GM23338 (cell line): Measurements from ENCODE around the gene SCIN. TPM values are rescaled to one million over a fixed set of nuclear protein-coding genes. Genes with fewer than 3 reads are reported as not detected.

Source experiments
- ATAC-seq: fragments of 200-7000 bp; cut with Tn5 transposase; 3 replicates; pipeline ENCODE4 v1.9.1; 2020
- DNase-seq: peaks from one replicate; pipeline ENCODE4 v3.0.0-alpha.2; 2015; ENCODE audit warnings: low spot score
- H2AFZ ChIP-seq: fragments of 200-600 bp; sonication (generic); 2 replicates; pipeline ENCODE4 v1.8.0; 2016; ENCODE audit warnings: antibody characterized with exemption, mild to moderate bottlenecking, moderate library complexity
- H3F3A ChIP-seq: fragments of 200-600 bp; sonication (generic); replicated peaks from 2 replicates; pipeline ENCODE4 v1.8.0; 2017; ENCODE audit warnings: antibody characterized with exemption, mixed run types, low read depth
- H3K27ac ChIP-seq: fragments of 200-600 bp; sonication (generic); 2 replicates; pipeline ENCODE4 v1.6.1; 2016; ENCODE audit warnings: low read depth
- H3K27me3 ChIP-seq: fragments of 200-600 bp; sonication (generic); 2 replicates; pipeline ENCODE4 v1.8.0; 2016; ENCODE audit warnings: mild to moderate bottlenecking, mixed run types, moderate library complexity; ENCODE audit not compliant: insufficient read depth
- H3K36me3 ChIP-seq: fragments of 200-600 bp; sonication (generic); 2 replicates; pipeline ENCODE4 v1.8.0; 2016; ENCODE audit warnings: mild to moderate bottlenecking; ENCODE audit not compliant: insufficient read depth
- H3K4me1 ChIP-seq: fragments of 200-600 bp; sonication (generic); 2 replicates; pipeline ENCODE4 v1.8.0; 2016; ENCODE audit warnings: mild to moderate bottlenecking, moderate library complexity; ENCODE audit not compliant: insufficient read depth
- H3K4me2 ChIP-seq: fragments of 200-600 bp; sonication (generic); 2 replicates; pipeline ENCODE4 v1.7.1; 2017; ENCODE audit warnings: mixed run types
- H3K4me3 ChIP-seq: fragments of 200-600 bp; sonication (generic); 2 replicates; pipeline ENCODE4 v1.6.1; 2016; ENCODE audit warnings: mixed run types
- H3K79me2 ChIP-seq: fragments of 200-600 bp; sonication (generic); replicated peaks from 2 replicates; pipeline ENCODE4 v1.8.0; 2017; ENCODE audit warnings: mild to moderate bottlenecking; ENCODE audit not compliant: insufficient read depth
- H3K9me2 ChIP-seq: fragments of 200-600 bp; sonication (generic); 2 replicates; pipeline ENCODE4 v1.8.0; 2017; ENCODE audit not compliant: insufficient read depth
- H4K20me1 ChIP-seq: fragments of 200-600 bp; sonication (generic); replicated peaks from 2 replicates; pipeline ENCODE4 v1.8.0; 2017; ENCODE audit warnings: mild to moderate bottlenecking; ENCODE audit not compliant: insufficient read depth
- H3K27ac Mint-ChIP-seq: 2 replicates; pipeline ENCODE4 v1.8.0; 2020; ENCODE audit warnings: inconsistent platforms, mild to moderate bottlenecking, moderate library complexity, mixed read lengths
- H3K27me3 Mint-ChIP-seq: 3 replicates; pipeline ENCODE4 v1.8.0; 2022; ENCODE audit warnings: low read depth, mild to moderate bottlenecking, moderate library complexity, mixed read lengths, inconsistent platforms; ENCODE audit not compliant: insufficient read depth, poor library complexity
- H3K36me3 Mint-ChIP-seq: 3 replicates; pipeline ENCODE4 v1.8.0; 2021; ENCODE audit warnings: low read depth, mild to moderate bottlenecking, inconsistent platforms, moderate library complexity, mixed read lengths
- H3K4me1 Mint-ChIP-seq: 3 replicates; pipeline ENCODE4 v1.8.0; 2020; ENCODE audit warnings: mild to moderate bottlenecking, inconsistent platforms, mixed read lengths
- H3K4me3 Mint-ChIP-seq: 3 replicates; pipeline ENCODE4 v1.8.0; 2021; ENCODE audit warnings: moderate library complexity, mild to moderate bottlenecking, inconsistent platforms, mixed read lengths
- H3K9me3 Mint-ChIP-seq: 3 replicates; pipeline ENCODE4 v1.8.0; 2020; ENCODE audit warnings: moderate library complexity, mild to moderate bottlenecking, inconsistent platforms, mixed read lengths
- CREB1 ChIP-seq: fragments of 250-450 bp; sonication (Bioruptor Pico); IDR thresholded peaks from 2 replicates; pipeline ENCODE4 v1.5.0; 2020; ENCODE audit warnings: low read depth, mild to moderate bottlenecking, moderate library complexity
- EZH2 ChIP-seq: fragments of 200-600 bp; sonication (generic); IDR thresholded peaks from one replicate; pipeline ENCODE4 v1.8.0; 2017; ENCODE audit warnings: antibody characterized with exemption, mild to moderate bottlenecking, low read depth; ENCODE audit not compliant: unreplicated experiment
- EZH2phosphoT487 ChIP-seq: fragments of 200-600 bp; sonication (generic); IDR thresholded peaks from one replicate; pipeline ENCODE4 v1.8.1; 2018; ENCODE audit warnings: antibody characterized with exemption; ENCODE audit not compliant: unreplicated experiment
- JUNB ChIP-seq: IDR thresholded peaks from one replicate; pipeline ENCODE4 v1.6.1; 2016; ENCODE audit warnings: antibody characterized with exemption; ENCODE audit not compliant: unreplicated experiment
- NANOG ChIP-seq: IDR thresholded peaks from 2 replicates; pipeline ENCODE4 v1.6.1; 2016; ENCODE audit warnings: antibody characterized with exemption, borderline replicate concordance
- STAT1 ChIP-seq: IDR thresholded peaks from one replicate; pipeline ENCODE4 v1.6.1; 2016; ENCODE audit warnings: antibody characterized with exemption; ENCODE audit not compliant: unreplicated experiment
- ZNF114 ChIP-seq: fragments of 250-450 bp; sonication (Bioruptor Pico); IDR thresholded peaks from 2 replicates; pipeline ENCODE4 v1.5.0; 2020; ENCODE audit warnings: mild to moderate bottlenecking, moderate library complexity
- ZNF331 ChIP-seq: fragments of 250-450 bp; sonication (Bioruptor Pico); IDR thresholded peaks from 2 replicates; pipeline ENCODE4 v1.5.0; 2020; ENCODE audit warnings: low read depth, mild to moderate bottlenecking, moderate library complexity
- polyA plus RNA-seq: library from polyadenylated mRNA; unstranded; fragments of >200 nt; fragmentation: Nextera tagmentation; extraction: Ambion mirVana; gene quantifications from 2 replicates; pipeline ENCODE4 v1.2.1, GENCODE V29; 2016
- total RNA-seq: library from RNA; depleted of rRNA; stranded (reverse); fragments of >200 nt; shearing (Covaris generic); gene quantifications from 2 replicates; pipeline ENCODE4 v1.2.3, GENCODE V29; 2014
- TF ChIP-seq, protein P1 (sequence below): IDR thresholded peaks from one replicate; pipeline ENCODE4 v1.6.1; 2018; ENCODE audit warnings: antibody characterized with exemption; ENCODE audit not compliant: unreplicated experiment
- TF ChIP-seq, protein P2 (sequence below): fragments of 250-450 bp; sonication (Bioruptor Pico); IDR thresholded peaks from 2 replicates; pipeline ENCODE4 v1.5.0; 2020; ENCODE audit warnings: mild to moderate bottlenecking, moderate library complexity
- TF ChIP-seq, protein P3 (sequence below): IDR thresholded peaks from 2 replicates; pipeline ENCODE4 v1.6.1; 2016; ENCODE audit warnings: antibody characterized with exemption

The SCIN gene
- total and polyA plus RNA-seq, 2 experiments from 2014 or later = 0.80 to 0.92 TPM

DNA sequence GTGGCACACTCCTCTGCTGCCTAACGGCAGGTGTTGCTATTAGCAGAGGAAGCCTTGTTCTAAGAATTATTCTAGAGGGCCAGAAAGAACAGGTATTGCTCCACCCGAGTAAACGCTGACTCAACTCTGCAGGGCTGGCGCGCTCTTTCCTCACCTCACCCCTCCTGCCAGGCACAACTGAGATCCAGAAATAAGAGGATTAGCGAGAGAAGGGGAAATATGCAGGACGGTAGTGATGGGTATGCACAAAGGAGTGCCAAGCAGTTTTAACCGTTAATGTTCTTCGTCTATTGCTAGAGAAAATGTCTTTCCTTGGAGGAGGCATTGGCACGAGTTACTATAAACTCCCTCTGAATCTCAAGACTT, 369 bp upstream of the SCIN start:
- no peak overlapping the region for H3K27ac Mint-ChIP-seq
- no peaks in the 10 kb centered on the region for H3K36me3 Mint-ChIP-seq
- DNase-seq = peak; percentile 49

DNA sequence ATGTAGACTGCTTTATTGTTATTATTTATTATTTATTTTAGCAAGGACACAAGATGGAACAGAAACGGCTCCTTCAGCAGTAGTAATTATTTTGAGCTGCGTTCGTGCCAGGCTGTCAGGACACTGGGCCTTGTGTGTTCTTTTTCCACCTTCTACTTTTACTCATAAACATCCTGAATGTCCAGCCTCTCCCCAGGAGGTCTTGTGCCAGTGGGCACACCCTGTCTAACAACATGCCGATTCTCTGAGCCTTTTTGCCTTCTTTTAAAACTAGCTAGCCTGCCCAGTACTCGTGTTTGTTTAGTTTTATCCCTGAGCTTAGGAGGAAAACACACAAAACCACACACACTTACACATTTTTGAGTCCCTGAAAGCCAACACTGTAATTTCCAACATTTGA, 1.2 kb downstream of the SCIN start:
- Histone ChIP-seq H4K20me1 (no peaks in the 10 kb centered on the region), H3K27ac (no peak overlapping the region), H3F3A (no peaks in the 10 kb centered on the region), H3K4me3 (no peak overlapping the region), H3K9me2 (no peaks in the 10 kb centered on the region), H3K4me1 (peaks cover 14% of the 10 kb centered on the region), H3K36me3 (no peaks in the 10 kb centered on the region), H2AFZ (no peak overlapping the region), H3K27me3 (peaks cover 45% of the 10 kb centered on the region), H3K4me2 (no peak overlapping the region), H3K79me2 (no peaks in the 10 kb centered on the region)
- H3K27ac Mint-ChIP-seq = no peak overlapping the region
- ATAC-seq = no peak
- H3K4me1 Mint-ChIP-seq = peaks cover 13% of the 10 kb centered on the region; the same call in 2 of the 3 replicates
- DNase-seq = no peak
- no peak for TF ChIP-seq STAT1
- TF ChIP-seq EZH2phosphoT487 = no peak
- TF ChIP-seq, protein P1, sequence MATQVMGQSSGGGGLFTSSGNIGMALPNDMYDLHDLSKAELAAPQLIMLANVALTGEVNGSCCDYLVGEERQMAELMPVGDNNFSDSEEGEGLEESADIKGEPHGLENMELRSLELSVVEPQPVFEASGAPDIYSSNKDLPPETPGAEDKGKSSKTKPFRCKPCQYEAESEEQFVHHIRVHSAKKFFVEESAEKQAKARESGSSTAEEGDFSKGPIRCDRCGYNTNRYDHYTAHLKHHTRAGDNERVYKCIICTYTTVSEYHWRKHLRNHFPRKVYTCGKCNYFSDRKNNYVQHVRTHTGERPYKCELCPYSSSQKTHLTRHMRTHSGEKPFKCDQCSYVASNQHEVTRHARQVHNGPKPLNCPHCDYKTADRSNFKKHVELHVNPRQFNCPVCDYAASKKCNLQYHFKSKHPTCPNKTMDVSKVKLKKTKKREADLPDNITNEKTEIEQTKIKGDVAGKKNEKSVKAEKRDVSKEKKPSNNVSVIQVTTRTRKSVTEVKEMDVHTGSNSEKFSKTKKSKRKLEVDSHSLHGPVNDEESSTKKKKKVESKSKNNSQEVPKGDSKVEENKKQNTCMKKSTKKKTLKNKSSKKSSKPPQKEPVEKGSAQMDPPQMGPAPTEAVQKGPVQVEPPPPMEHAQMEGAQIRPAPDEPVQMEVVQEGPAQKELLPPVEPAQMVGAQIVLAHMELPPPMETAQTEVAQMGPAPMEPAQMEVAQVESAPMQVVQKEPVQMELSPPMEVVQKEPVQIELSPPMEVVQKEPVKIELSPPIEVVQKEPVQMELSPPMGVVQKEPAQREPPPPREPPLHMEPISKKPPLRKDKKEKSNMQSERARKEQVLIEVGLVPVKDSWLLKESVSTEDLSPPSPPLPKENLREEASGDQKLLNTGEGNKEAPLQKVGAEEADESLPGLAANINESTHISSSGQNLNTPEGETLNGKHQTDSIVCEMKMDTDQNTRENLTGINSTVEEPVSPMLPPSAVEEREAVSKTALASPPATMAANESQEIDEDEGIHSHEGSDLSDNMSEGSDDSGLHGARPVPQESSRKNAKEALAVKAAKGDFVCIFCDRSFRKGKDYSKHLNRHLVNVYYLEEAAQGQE = no peak
- TF ChIP-seq CREB1 (CRISPR knock-in tag) = no peak
- TF ChIP-seq JUNB = no peak
- no peak for TF ChIP-seq ZNF114 (CRISPR knock-in tag)
- TF ChIP-seq, protein P2, sequence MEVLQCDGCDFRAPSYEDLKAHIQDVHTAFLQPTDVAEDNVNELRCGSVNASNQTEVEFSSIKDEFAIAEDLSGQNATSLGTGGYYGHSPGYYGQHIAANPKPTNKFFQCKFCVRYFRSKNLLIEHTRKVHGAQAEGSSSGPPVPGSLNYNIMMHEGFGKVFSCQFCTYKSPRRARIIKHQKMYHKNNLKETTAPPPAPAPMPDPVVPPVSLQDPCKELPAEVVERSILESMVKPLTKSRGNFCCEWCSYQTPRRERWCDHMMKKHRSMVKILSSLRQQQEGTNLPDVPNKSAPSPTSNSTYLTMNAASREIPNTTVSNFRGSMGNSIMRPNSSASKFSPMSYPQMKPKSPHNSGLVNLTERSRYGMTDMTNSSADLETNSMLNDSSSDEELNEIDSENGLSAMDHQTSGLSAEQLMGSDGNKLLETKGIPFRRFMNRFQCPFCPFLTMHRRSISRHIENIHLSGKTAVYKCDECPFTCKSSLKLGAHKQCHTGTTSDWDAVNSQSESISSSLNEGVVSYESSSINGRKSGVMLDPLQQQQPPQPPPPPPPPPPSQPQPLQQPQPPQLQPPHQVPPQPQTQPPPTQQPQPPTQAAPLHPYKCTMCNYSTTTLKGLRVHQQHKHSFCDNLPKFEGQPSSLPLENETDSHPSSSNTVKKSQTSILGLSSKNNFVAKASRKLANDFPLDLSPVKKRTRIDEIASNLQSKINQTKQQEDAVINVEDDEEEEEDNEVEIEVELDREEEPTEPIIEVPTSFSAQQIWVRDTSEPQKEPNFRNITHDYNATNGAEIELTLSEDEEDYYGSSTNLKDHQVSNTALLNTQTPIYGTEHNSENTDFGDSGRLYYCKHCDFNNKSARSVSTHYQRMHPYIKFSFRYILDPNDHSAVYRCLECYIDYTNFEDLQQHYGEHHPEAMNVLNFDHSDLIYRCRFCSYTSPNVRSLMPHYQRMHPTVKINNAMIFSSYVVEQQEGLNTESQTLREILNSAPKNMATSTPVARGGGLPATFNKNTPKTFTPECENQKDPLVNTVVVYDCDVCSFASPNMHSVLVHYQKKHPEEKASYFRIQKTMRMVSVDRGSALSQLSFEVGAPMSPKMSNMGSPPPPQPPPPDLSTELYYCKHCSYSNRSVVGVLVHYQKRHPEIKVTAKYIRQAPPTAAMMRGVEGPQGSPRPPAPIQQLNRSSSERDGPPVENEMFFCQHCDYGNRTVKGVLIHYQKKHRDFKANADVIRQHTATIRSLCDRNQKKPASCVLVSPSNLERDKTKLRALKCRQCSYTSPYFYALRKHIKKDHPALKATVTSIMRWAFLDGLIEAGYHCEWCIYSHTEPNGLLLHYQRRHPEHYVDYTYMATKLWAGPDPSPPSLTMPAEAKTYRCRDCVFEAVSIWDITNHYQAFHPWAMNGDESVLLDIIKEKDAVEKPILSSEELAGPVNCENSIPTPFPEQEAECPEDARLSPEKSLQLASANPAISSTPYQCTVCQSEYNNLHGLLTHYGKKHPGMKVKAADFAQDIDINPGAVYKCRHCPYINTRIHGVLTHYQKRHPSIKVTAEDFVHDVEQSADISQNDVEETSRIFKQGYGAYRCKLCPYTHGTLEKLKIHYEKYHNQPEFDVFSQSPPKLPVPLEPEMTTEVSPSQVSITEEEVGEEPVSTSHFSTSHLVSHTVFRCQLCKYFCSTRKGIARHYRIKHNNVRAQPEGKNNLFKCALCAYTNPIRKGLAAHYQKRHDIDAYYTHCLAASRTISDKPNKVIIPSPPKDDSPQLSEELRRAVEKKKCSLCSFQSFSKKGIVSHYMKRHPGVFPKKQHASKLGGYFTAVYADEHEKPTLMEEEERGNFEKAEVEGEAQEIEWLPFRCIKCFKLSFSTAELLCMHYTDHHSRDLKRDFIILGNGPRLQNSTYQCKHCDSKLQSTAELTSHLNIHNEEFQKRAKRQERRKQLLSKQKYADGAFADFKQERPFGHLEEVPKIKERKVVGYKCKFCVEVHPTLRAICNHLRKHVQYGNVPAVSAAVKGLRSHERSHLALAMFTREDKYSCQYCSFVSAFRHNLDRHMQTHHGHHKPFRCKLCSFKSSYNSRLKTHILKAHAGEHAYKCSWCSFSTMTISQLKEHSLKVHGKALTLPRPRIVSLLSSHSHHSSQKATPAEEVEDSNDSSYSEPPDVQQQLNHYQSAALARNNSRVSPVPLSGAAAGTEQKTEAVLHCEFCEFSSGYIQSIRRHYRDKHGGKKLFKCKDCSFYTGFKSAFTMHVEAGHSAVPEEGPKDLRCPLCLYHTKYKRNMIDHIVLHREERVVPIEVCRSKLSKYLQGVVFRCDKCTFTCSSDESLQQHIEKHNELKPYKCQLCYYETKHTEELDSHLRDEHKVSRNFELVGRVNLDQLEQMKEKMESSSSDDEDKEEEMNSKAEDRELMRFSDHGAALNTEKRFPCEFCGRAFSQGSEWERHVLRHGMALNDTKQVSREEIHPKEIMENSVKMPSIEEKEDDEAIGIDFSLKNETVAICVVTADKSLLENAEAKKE (CRISPR knock-in tag) = no peak
- no peak for TF ChIP-seq EZH2
- H3K4me3 Mint-ChIP-seq = 0 out of 3 replicates have a peak overlapping the region, but pooled peaks have one; percentile 25
- H3K9me3 Mint-ChIP-seq = no peaks in the 10 kb centered on the region
- peaks cover 21% of the 10 kb centered on the region for H3K27me3 Mint-ChIP-seq
- no peaks in the 10 kb centered on the region for H3K36me3 Mint-ChIP-seq

More for the DNA sequence above, 369 bp upstream of the SCIN start:
- H3K4me1 Mint-ChIP-seq = peaks cover 13% of the 10 kb centered on the region; the same call in 2 of the 3 replicates
- H3K79me2 ChIP-seq = no peaks in the 10 kb centered on the region
- H3K4me3 Mint-ChIP-seq = peak overlapping the region; percentile 80
- H3K9me2 ChIP-seq = no peaks in the 10 kb centered on the region
- peak overlapping the region; percentile 72 for H3K4me3 ChIP-seq
- H3K27ac ChIP-seq = no peak overlapping the region
- no peaks in the 10 kb centered on the region for H3K36me3 ChIP-seq
- H3K27me3 ChIP-seq = peaks cover 45% of the 10 kb centered on the region
- ATAC-seq = peak; percentile 19
- peak overlapping the region; percentile 98 for H2AFZ ChIP-seq
- H3K27me3 Mint-ChIP-seq = peaks cover 21% of the 10 kb centered on the region
- no peaks in the 10 kb centered on the region for H3K9me3 Mint-ChIP-seq
- peaks cover 14% of the 10 kb centered on the region for H3K4me1 ChIP-seq
- no peaks in the 10 kb centered on the region for H4K20me1 ChIP-seq
- H3F3A ChIP-seq = no peaks in the 10 kb centered on the region
- TF ChIP-seq JUNB (no peak), EZH2phosphoT487 (no peak), NANOG (no peak), EZH2 (no peak), ZNF331 (CRISPR knock-in tag) (no peak)
- TF ChIP-seq, protein P3, sequence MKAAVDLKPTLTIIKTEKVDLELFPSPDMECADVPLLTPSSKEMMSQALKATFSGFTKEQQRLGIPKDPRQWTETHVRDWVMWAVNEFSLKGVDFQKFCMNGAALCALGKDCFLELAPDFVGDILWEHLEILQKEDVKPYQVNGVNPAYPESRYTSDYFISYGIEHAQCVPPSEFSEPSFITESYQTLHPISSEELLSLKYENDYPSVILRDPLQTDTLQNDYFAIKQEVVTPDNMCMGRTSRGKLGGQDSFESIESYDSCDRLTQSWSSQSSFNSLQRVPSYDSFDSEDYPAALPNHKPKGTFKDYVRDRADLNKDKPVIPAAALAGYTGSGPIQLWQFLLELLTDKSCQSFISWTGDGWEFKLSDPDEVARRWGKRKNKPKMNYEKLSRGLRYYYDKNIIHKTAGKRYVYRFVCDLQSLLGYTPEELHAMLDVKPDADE = no peak
- H3K4me2 ChIP-seq = peak overlapping the region; percentile 94
